Neural cell (in vitro differentiated cells): ENCODE measurements around the gene COIL. TPM values are rescaled to one million over a fixed set of nuclear protein-coding genes. Genes with fewer than 3 reads are reported as not detected.

ENCODE experiments used
- H2AFZ ChIP-seq: fragments of 200-600, 300-800 bp; sonication (generic), shearing (Covaris generic); 2 replicates; pipeline ENCODE4 v1.6.0; 2014; ENCODE audit warnings: low read depth, mild to moderate bottlenecking, antibody characterized with exemption, low read length, moderate library complexity
- H3F3A ChIP-seq: fragments of 200-600 bp; shearing (Covaris generic); 2 replicates; pipeline ENCODE4 v1.6.1; 2016; ENCODE audit warnings: mild to moderate bottlenecking, moderate library complexity, mixed read lengths, antibody characterized with exemption, low read length; ENCODE audit not compliant: insufficient read depth, poor library complexity, severe bottlenecking
- H3K27ac ChIP-seq: fragments of 200-600, 300-800 bp; sonication (generic), shearing (Covaris generic); 2 replicates; pipeline ENCODE4 v1.5.1; 2014; ENCODE audit warnings: mild to moderate bottlenecking, low read length, moderate library complexity
- H3K27me3 ChIP-seq: fragments of 300-800, 200-600 bp; sonication (generic), shearing (Covaris generic); 2 replicates; pipeline ENCODE4 v1.6.0; 2014; ENCODE audit warnings: mild to moderate bottlenecking, low read depth, low read length, moderate library complexity; ENCODE audit not compliant: insufficient read depth
- H3K36me3 ChIP-seq: fragments of 300-800, 200-600 bp; sonication (generic), shearing (Covaris generic); 2 replicates; pipeline ENCODE4 v1.5.1; 2014; ENCODE audit warnings: mild to moderate bottlenecking, antibody characterized with exemption, low read length, moderate library complexity; ENCODE audit not compliant: insufficient read depth
- H3K4me2 ChIP-seq: fragments of 300-800, 200-600 bp; sonication (generic), shearing (Covaris generic); 2 replicates; pipeline ENCODE4 v1.6.0; 2014; ENCODE audit warnings: mild to moderate bottlenecking, low read length
- H3K4me3 ChIP-seq: fragments of 300-800, 200-600 bp; sonication (generic), shearing (Covaris generic); 2 replicates; pipeline ENCODE4 v1.5.1; 2014; ENCODE audit warnings: mild to moderate bottlenecking, low read length, moderate library complexity
- H3K79me2 ChIP-seq: fragments of 200-600 bp; shearing (Covaris generic); replicated peaks from 2 replicates; pipeline ENCODE4 v1.6.0; 2014; ENCODE audit warnings: mild to moderate bottlenecking, low read length, moderate library complexity; ENCODE audit not compliant: insufficient read depth
- H3K9ac ChIP-seq: fragments of 300-800, 200-600 bp; sonication (generic), shearing (Covaris generic); 2 replicates; pipeline ENCODE4 v1.6.1; 2016; ENCODE audit warnings: mild to moderate bottlenecking, low read length, mixed read lengths
- H3K9me2 ChIP-seq: fragments of 200-600 bp; shearing (Covaris generic); 2 replicates; pipeline ENCODE4 v1.6.1; 2016; ENCODE audit warnings: mild to moderate bottlenecking, low read length, mixed read lengths; ENCODE audit not compliant: insufficient read depth
- H3K9me3 ChIP-seq: fragments of 200-600, 300-800 bp; sonication (generic), shearing (Covaris generic); 2 replicates; pipeline ENCODE4 v1.6.1; 2016; ENCODE audit warnings: mild to moderate bottlenecking, mixed run types, low read length, moderate library complexity, mixed read lengths
- H4K20me1 ChIP-seq: fragments of 200-600 bp; shearing (Covaris generic); 2 replicates; pipeline ENCODE4 v1.6.1; 2016; ENCODE audit warnings: mild to moderate bottlenecking, mixed run types; ENCODE audit not compliant: insufficient read depth
- CTCF ChIP-seq: fragments of 450-650 bp; IDR thresholded peaks from 2 replicates; pipeline ENCODE4 v1.5.1; 2014; ENCODE audit warnings: antibody characterized with exemption, mild to moderate bottlenecking, moderate library complexity; ENCODE audit not compliant: poor library complexity, severe bottlenecking
- EP300 ChIP-seq: fragments of 450-650 bp; conservative IDR thresholded peaks from 2 replicates; pipeline ENCODE4 v1.6.1; 2014; ENCODE audit warnings: antibody characterized with exemption, mild to moderate bottlenecking, moderate library complexity; ENCODE audit not compliant: poor library complexity, severe bottlenecking
- EZH2 ChIP-seq: fragments of 200-600, 300-800 bp; shearing (Covaris generic), sonication (generic); IDR thresholded peaks from 2 replicates; pipeline ENCODE4 v1.6.1; 2014; ENCODE audit warnings: antibody characterized with exemption, low read length, borderline replicate concordance, mild to moderate bottlenecking; ENCODE audit not compliant: insufficient read depth, poor library complexity, severe bottlenecking
- MXI1 ChIP-seq: fragments of 450-650 bp; conservative IDR thresholded peaks from 2 replicates; pipeline ENCODE4 v1.6.1; 2014; ENCODE audit warnings: antibody characterized with exemption, mild to moderate bottlenecking; ENCODE audit not compliant: poor library complexity, severe bottlenecking
- POLR2AphosphoS5 ChIP-seq: IDR thresholded peaks from 2 replicates; pipeline ENCODE4 v1.6.1; 2012
- RAD21 ChIP-seq: fragments of 450-650 bp; conservative IDR thresholded peaks from 2 replicates; pipeline ENCODE4 v1.6.1; 2014; ENCODE audit warnings: antibody characterized with exemption, mild to moderate bottlenecking, moderate library complexity
- SMC3 ChIP-seq: fragments of 450-650 bp; conservative IDR thresholded peaks from 2 replicates; pipeline ENCODE4 v1.6.1; 2014; ENCODE audit warnings: antibody characterized with exemption, mild to moderate bottlenecking, moderate library complexity; ENCODE audit not compliant: poor library complexity
- TAF1 ChIP-seq: IDR thresholded peaks from 2 replicates; pipeline ENCODE4 v1.6.1; 2012; ENCODE audit warnings: low read depth
- polyA plus RNA-seq: library from polyadenylated mRNA; depleted of rRNA; stranded (reverse); fragments of >200 nt; gene quantifications from 2 replicates; pipeline ENCODE4 v1.2.3, GENCODE V29; 2014
- TF ChIP-seq, protein P1 (sequence below): IDR thresholded peaks from 2 replicates; pipeline ENCODE4 v1.6.1; 2012; ENCODE audit warnings: borderline replicate concordance

COIL gene
- polyA plus RNA-seq, 1 donor from 2014 or later = 39.1 TPM

- no peak overlapping the region for H3K9ac ChIP-seq
- no peak overlapping the region for H3K27ac ChIP-seq
- TF ChIP-seq, protein P1, sequence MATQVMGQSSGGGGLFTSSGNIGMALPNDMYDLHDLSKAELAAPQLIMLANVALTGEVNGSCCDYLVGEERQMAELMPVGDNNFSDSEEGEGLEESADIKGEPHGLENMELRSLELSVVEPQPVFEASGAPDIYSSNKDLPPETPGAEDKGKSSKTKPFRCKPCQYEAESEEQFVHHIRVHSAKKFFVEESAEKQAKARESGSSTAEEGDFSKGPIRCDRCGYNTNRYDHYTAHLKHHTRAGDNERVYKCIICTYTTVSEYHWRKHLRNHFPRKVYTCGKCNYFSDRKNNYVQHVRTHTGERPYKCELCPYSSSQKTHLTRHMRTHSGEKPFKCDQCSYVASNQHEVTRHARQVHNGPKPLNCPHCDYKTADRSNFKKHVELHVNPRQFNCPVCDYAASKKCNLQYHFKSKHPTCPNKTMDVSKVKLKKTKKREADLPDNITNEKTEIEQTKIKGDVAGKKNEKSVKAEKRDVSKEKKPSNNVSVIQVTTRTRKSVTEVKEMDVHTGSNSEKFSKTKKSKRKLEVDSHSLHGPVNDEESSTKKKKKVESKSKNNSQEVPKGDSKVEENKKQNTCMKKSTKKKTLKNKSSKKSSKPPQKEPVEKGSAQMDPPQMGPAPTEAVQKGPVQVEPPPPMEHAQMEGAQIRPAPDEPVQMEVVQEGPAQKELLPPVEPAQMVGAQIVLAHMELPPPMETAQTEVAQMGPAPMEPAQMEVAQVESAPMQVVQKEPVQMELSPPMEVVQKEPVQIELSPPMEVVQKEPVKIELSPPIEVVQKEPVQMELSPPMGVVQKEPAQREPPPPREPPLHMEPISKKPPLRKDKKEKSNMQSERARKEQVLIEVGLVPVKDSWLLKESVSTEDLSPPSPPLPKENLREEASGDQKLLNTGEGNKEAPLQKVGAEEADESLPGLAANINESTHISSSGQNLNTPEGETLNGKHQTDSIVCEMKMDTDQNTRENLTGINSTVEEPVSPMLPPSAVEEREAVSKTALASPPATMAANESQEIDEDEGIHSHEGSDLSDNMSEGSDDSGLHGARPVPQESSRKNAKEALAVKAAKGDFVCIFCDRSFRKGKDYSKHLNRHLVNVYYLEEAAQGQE = no peak
- no peak for TF ChIP-seq MXI1
- no peak for TF ChIP-seq RAD21
- TF ChIP-seq EZH2 = no peak
- no peak for TF ChIP-seq CTCF
- no peak for TF ChIP-seq EP300
- no peak for TF ChIP-seq TAF1
- TF ChIP-seq SMC3 = no peak
- TF ChIP-seq POLR2AphosphoS5 = no peak
These were observed 68.5 kb downstream of the COIL start for GRCh38 chr17:56892333-56892732.

DNA sequence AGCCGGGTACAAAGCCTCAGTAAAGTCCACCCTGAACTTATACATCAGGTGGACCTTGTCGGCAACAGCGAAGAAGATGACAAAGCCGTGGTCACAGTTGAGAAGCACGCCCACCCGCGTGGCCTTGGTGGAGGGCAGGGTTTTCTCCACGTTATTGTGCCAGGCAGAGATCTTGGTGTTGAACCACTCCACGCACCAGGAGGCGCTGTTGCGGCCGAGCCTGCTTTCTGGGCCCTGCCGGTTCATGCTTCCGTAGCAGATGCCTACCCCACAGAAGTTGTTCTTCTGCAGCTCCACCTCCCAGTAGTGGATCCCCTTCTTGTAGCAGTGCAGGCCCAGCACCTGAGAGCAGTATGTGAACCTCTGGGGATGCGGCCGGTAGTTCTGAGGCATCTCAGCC, 69.1 kb downstream of the COIL start:
- Histone ChIP-seq H3K4me2 (no peak overlapping the region), H3K9ac (no peak overlapping the region), H3K9me3 (no peaks in the 10 kb centered on the region), H3K27ac (no peak overlapping the region), H4K20me1 (no peaks in the 10 kb centered on the region), H3K79me2 (no peaks in the 10 kb centered on the region), H2AFZ (no peak overlapping the region), H3K4me3 (no peak overlapping the region), H3K36me3 (no peaks in the 10 kb centered on the region), H3K9me2 (no peaks in the 10 kb centered on the region), H3K27me3 (no peaks in the 10 kb centered on the region), H3F3A (no peaks in the 10 kb centered on the region)
- TF ChIP-seq TAF1 (no peak), RAD21 (no peak), EZH2 (no peak)
- TF ChIP-seq, protein P1 = no peak

More at GRCh38 chr17:56892333-56892732, 68.5 kb downstream of the COIL start:
- Histone ChIP-seq H2AFZ (no peak overlapping the region), H3F3A (no peaks in the 10 kb centered on the region), H3K9me2 (no peaks in the 10 kb centered on the region), H3K36me3 (no peaks in the 10 kb centered on the region), H3K4me2 (no peak overlapping the region), H3K79me2 (no peaks in the 10 kb centered on the region), H3K9me3 (no peaks in the 10 kb centered on the region), H4K20me1 (no peaks in the 10 kb centered on the region), H3K4me3 (no peak overlapping the region), H3K27me3 (no peaks in the 10 kb centered on the region)
